ENCODE measurements around the gene ENPP1.

- TF ChIP-seq CTCF (IDR thresholded peaks at IDR 0.05) (no peak), EP300 (IDR thresholded peaks at IDR 0.05) (no peak)
These were observed 18.1 kb downstream of the ENPP1 start for GRCh38 chr6:131825946-131826345.

All from ovary (tissue), 3 donors.